Measurements from ENCODE around the gene LBX2. TPM values are rescaled to one million over a fixed set of nuclear protein-coding genes. Genes with fewer than 3 reads are reported as not detected.

The LBX2 gene
- total and polyA plus RNA-seq, 9 of the 15 experiments (the other 6 are each of a cell fraction or from before 2014, with no cell fraction given) = 0.39 to 6.2 (median 1.8) TPM; not detected in 1

GRCh38 chr2:74481961-74482800 is 17.2 kb downstream of the LBX2 start (continued):
- 0 out of 2 replicates have a peak, but pooled peaks have one; percentile 12 for TF ChIP-seq E2F5 (CRISPR knock-in tag; IDR thresholded peaks at IDR 0.05)
- TF ChIP-seq, protein P1, sequence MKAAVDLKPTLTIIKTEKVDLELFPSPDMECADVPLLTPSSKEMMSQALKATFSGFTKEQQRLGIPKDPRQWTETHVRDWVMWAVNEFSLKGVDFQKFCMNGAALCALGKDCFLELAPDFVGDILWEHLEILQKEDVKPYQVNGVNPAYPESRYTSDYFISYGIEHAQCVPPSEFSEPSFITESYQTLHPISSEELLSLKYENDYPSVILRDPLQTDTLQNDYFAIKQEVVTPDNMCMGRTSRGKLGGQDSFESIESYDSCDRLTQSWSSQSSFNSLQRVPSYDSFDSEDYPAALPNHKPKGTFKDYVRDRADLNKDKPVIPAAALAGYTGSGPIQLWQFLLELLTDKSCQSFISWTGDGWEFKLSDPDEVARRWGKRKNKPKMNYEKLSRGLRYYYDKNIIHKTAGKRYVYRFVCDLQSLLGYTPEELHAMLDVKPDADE (conservative IDR thresholded peaks at IDR 0.05; ENCODE audit: control insufficient read depth, low read depth, low read length) = peak; percentile 60; the same call in 1 of the 2 replicates
- peak; percentile 69; the same call in 1 of the 2 replicates for TF ChIP-seq ZNF766 (CRISPR knock-in tag; conservative IDR thresholded peaks at IDR 0.05)
- TF ChIP-seq, protein P2, sequence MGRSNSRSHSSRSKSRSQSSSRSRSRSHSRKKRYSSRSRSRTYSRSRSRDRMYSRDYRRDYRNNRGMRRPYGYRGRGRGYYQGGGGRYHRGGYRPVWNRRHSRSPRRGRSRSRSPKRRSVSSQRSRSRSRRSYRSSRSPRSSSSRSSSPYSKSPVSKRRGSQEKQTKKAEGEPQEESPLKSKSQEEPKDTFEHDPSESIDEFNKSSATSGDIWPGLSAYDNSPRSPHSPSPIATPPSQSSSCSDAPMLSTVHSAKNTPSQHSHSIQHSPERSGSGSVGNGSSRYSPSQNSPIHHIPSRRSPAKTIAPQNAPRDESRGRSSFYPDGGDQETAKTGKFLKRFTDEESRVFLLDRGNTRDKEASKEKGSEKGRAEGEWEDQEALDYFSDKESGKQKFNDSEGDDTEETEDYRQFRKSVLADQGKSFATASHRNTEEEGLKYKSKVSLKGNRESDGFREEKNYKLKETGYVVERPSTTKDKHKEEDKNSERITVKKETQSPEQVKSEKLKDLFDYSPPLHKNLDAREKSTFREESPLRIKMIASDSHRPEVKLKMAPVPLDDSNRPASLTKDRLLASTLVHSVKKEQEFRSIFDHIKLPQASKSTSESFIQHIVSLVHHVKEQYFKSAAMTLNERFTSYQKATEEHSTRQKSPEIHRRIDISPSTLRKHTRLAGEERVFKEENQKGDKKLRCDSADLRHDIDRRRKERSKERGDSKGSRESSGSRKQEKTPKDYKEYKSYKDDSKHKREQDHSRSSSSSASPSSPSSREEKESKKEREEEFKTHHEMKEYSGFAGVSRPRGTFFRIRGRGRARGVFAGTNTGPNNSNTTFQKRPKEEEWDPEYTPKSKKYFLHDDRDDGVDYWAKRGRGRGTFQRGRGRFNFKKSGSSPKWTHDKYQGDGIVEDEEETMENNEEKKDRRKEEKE (IDR thresholded peaks at IDR 0.05; ENCODE audit: borderline replicate concordance in 1 of 2, control insufficient read depth in 1 of 2, low read depth in 2 of 2, low read length in 1 of 2) = 0 out of 4 replicates have a peak, but pooled peaks of 1 of the 2 experiments have one; percentile 17
- peak; percentile 13 for TF ChIP-seq ZNF146 (CRISPR knock-in tag; IDR thresholded peaks at IDR 0.05; ENCODE audit: unreplicated experiment)
- 0 out of 4 replicates have a peak, but pooled peaks of 1 of the 2 experiments have one; percentile 42 for TF ChIP-seq TRIM24 (IDR thresholded peaks at IDR 0.05)
- TF ChIP-seq ZNF407 (IDR thresholded peaks at IDR 0.05; ENCODE audit: low read depth) = no peak
- peak; percentile 86 for TF ChIP-seq RBBP5 (IDR thresholded peaks at IDR 0.05; ENCODE audit: borderline replicate concordance, insufficient read depth, low read length, poor library complexity, severe bottlenecking)
- 0 out of 2 replicates have a peak, but pooled peaks have one; percentile 19 for TF ChIP-seq KDM2B (CRISPR knock-in tag; IDR thresholded peaks at IDR 0.05)
- no peak for TF ChIP-seq EZH2 (IDR thresholded peaks at IDR 0.05; ENCODE audit: borderline replicate concordance, low read depth, low read length)

Measured in K562 (cell line).